Activated CD4-positive, alpha-beta T cell treated with anti-CD3 and anti-CD28 coated beads, Interleukin-2, amount 50 U/mL, for 48 hours (primary cell): ENCODE data around the gene PPP1R1B.

Experiments used
- DNase-seq, 2 experiments: peaks; one replicate each; pipeline ENCODE4 v3.0.0-alpha.2; 2020

Gene PPP1R1B

GRCh38 chr17:39670746-39671145 is 44.0 kb downstream of the PPP1R1B start:
- no peak for DNase-seq

GRCh38 chr17:39671651-39672521 is 45.1 kb downstream of the PPP1R1B start:
- DNase-seq = no peak

GRCh38 chr17:39672522-39673334 is 46.0 kb downstream of the PPP1R1B start:
- no peak for DNase-seq

- DNase-seq = no peak
These were observed 46.8 kb downstream of the PPP1R1B start for GRCh38 chr17:39673335-39674081.

GRCh38 chr17:39674179-39674578 is 47.4 kb downstream of the PPP1R1B start:
- DNase-seq = no peak

GRCh38 chr17:39674702-39675389 is 48.1 kb downstream of the PPP1R1B start:
- no peak for DNase-seq

GRCh38 chr17:39675390-39676082 is 48.8 kb downstream of the PPP1R1B start:
- no peak for DNase-seq

- peak; percentile 33 to 37 for DNase-seq
These were observed 49.6 kb downstream of the PPP1R1B start for GRCh38 chr17:39676198-39676819.

GRCh38 chr17:39677072-39677471 is 50.3 kb downstream of the PPP1R1B start:
- DNase-seq = no peak

GRCh38 chr17:39677542-39678339 is 51.0 kb downstream of the PPP1R1B start:
- no peak for DNase-seq

GRCh38 chr17:39678340-39679116 is 51.8 kb downstream of the PPP1R1B start:
- peak in 1 of 2 experiments; percentile 11 for DNase-seq

GRCh38 chr17:39679521-39680192 is 52.9 kb downstream of the PPP1R1B start:
- DNase-seq = peak; percentile 32 to 44

GRCh38 chr17:39683295-39683939 is 56.7 kb downstream of the PPP1R1B start:
- no peak for DNase-seq

GRCh38 chr17:39684369-39685192 is 57.8 kb downstream of the PPP1R1B start:
- no peak for DNase-seq
